OCI-LY1 (cell line): ENCODE data around the gene LPA.

ENCODE experiments used
- EZH2 ChIP-seq: fragments of 200-600 bp; sonication (generic), shearing (Covaris generic); IDR thresholded peaks from 2 replicates; pipeline ENCODE4 v1.8.0; 2017; ENCODE audit warnings: borderline replicate concordance, mixed run types, mild to moderate bottlenecking, antibody characterized with exemption, low read length, moderate library complexity, mixed read lengths
- TF ChIP-seq, protein P1 (sequence below): fragments of 200-600 bp; sonication (generic), shearing (Covaris generic); IDR thresholded peaks from 2 replicates; pipeline ENCODE4 v1.5.1; 2017; ENCODE audit warnings: mild to moderate bottlenecking, antibody characterized with exemption, low read length, moderate library complexity, mixed read lengths

GRCh38 chr6:160494576-160494975, 169.5 kb downstream of the LPA start:
- TF ChIP-seq, protein P1, sequence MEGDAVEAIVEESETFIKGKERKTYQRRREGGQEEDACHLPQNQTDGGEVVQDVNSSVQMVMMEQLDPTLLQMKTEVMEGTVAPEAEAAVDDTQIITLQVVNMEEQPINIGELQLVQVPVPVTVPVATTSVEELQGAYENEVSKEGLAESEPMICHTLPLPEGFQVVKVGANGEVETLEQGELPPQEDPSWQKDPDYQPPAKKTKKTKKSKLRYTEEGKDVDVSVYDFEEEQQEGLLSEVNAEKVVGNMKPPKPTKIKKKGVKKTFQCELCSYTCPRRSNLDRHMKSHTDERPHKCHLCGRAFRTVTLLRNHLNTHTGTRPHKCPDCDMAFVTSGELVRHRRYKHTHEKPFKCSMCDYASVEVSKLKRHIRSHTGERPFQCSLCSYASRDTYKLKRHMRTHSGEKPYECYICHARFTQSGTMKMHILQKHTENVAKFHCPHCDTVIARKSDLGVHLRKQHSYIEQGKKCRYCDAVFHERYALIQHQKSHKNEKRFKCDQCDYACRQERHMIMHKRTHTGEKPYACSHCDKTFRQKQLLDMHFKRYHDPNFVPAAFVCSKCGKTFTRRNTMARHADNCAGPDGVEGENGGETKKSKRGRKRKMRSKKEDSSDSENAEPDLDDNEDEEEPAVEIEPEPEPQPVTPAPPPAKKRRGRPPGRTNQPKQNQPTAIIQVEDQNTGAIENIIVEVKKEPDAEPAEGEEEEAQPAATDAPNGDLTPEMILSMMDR = no peak
- TF ChIP-seq EZH2 = no peak
